A549 (cell line): ENCODE results near the gene EXOC2. TPM values are rescaled to one million over a fixed set of nuclear protein-coding genes. Genes with fewer than 3 reads are reported as not detected.
A peak's percentile ranks its signal among the peaks of the same experiment; 100 is the strongest.

Source experiments
- ATAC-seq, 2 experiments: fragments of 200-7000 bp in 1 of 2; fragments of >200 bp in 1 of 2; cut with Nextera tagmentation in 1 of 2; cut with Tn5 transposase in 1 of 2; 3 replicates each; pipeline versions ENCODE4 v1.8.0 to v1.9.1; 2018 to 2020; ENCODE audit warnings: mild to moderate bottlenecking in 1 of 2, moderate library complexity in 1 of 2
- CTCF ChIA-PET: fragments of 300-600 bp; sonication (Branson Sonifier 250); formaldehyde crosslinking; extraction: SDS; loops from one replicate; lab custom pipeline; 2021; ENCODE audit warnings: antibody characterized with exemption, inconsistent platforms; lab: Yijun Ruan, JAX
- POLR2A ChIA-PET: fragments of 350-600 bp; formaldehyde crosslinking; extraction: SDS; loops from one replicate; lab custom pipeline; 2021; ENCODE audit warnings: antibody characterized with exemption, inconsistent platforms; lab: Yijun Ruan, JAX
- DNase-seq, 2 experiments: peaks; one replicate each; pipeline versions ENCODE4 v3.0.0 to v3.0.0-alpha.2; 2011 to 2016; ENCODE audit warnings: low read depth in 1 of 2, low spot score in 1 of 2
- FAIRE-seq: peaks from 2 replicates; lab custom pipeline; 2011; peaks lifted over from hg19 to GRCh38; lab: Jason Lieb, UNC
- H3K27ac ChIP-seq, 2 experiments: fragments of >200 bp; sonication (Bioruptor Twin); formaldehyde crosslinking; 3 replicates each; pipeline ENCODE4 v1.5.1; 2016 to 2017
- H3K4me1 ChIP-seq: fragments of >200 bp; sonication (Bioruptor Twin); formaldehyde crosslinking; 3 replicates; pipeline ENCODE4 v1.6.1; 2016
- H3K4me2 ChIP-seq: fragments of >200 bp; sonication (Bioruptor Twin); formaldehyde crosslinking; 3 replicates; pipeline ENCODE4 v1.6.1; 2016
- H3K4me3 ChIP-seq: fragments of >200 bp; sonication (Bioruptor Twin); formaldehyde crosslinking; 3 replicates; pipeline ENCODE4 v1.5.1; 2016
- H3K9me3 ChIP-seq: fragments of >200 bp; sonication (Bioruptor Twin); formaldehyde crosslinking; 3 replicates; pipeline ENCODE4 v1.6.1; 2016
- ATOH8 ChIP-seq: fragments of 250-450 bp; sonication (Bioruptor Pico); IDR thresholded peaks from 2 replicates; pipeline ENCODE4 v1.5.0; 2020; ENCODE audit warnings: low read depth, mild to moderate bottlenecking, moderate library complexity
- BHLHE40 ChIP-seq: IDR thresholded peaks from 2 replicates; pipeline ENCODE4 v1.6.1; 2012; ENCODE audit warnings: low read depth, low read length, inconsistent platforms
- CEBPB ChIP-seq, 2 experiments: fragments of >200 bp in 1 of 2; sonication (Bioruptor Twin) in 1 of 2; formaldehyde crosslinking in 1 of 2; IDR thresholded peaks; 2 replicates each; pipeline ENCODE4 v1.6.1; 2012 to 2016
- CHD2 ChIP-seq: fragments of 150-350 bp; IDR thresholded peaks from 2 replicates; pipeline ENCODE4 v1.6.1; 2014; ENCODE audit warnings: low read length; ENCODE audit not compliant: partially characterized antibody
- CHD4 ChIP-seq: fragments of 200-600 bp; sonication (generic); IDR thresholded peaks from 2 replicates; pipeline ENCODE4 v1.6.1; 2016; ENCODE audit warnings: antibody characterized with exemption, mild to moderate bottlenecking, borderline replicate concordance
- E2F6 ChIP-seq: IDR thresholded peaks from 2 replicates; pipeline ENCODE4 v1.6.1; 2012; ENCODE audit warnings: low read depth, borderline replicate concordance
- EP300 ChIP-seq, 2 experiments: fragments of >200 bp; sonication (Bioruptor Twin); formaldehyde crosslinking; IDR thresholded peaks; 2 replicates in 1 of 2; 3 replicates in 1 of 2; pipeline ENCODE4 v1.6.1; 2016 to 2017
- FOXS1 ChIP-seq: fragments of 250-450 bp; sonication (Bioruptor Pico); IDR thresholded peaks from 2 replicates; pipeline ENCODE4 v1.5.0; 2020; ENCODE audit warnings: mild to moderate bottlenecking, moderate library complexity
- HDAC2 ChIP-seq: fragments of 200-600 bp; sonication (generic); IDR thresholded peaks from 2 replicates; pipeline ENCODE4 v1.6.1; 2016
- HOXB13 ChIP-seq: fragments of 250-450 bp; sonication (Bioruptor Pico); IDR thresholded peaks from 2 replicates; pipeline ENCODE4 v1.5.0; 2020; ENCODE audit warnings: low read depth, mild to moderate bottlenecking, moderate library complexity
- HOXB5 ChIP-seq: fragments of 250-450 bp; sonication (Bioruptor Pico); IDR thresholded peaks from 2 replicates; pipeline ENCODE4 v1.5.0; 2020; ENCODE audit warnings: mild to moderate bottlenecking, moderate library complexity
- JUN ChIP-seq, 2 experiments: fragments of >200 bp; sonication (Bioruptor Twin); formaldehyde crosslinking; IDR thresholded peaks; 2 replicates in 1 of 2; 3 replicates in 1 of 2; pipeline ENCODE4 v1.6.1; 2016 to 2017
- JUNB ChIP-seq: fragments of >200 bp; sonication (Bioruptor Twin); formaldehyde crosslinking; IDR thresholded peaks from 2 replicates; pipeline ENCODE4 v1.6.1; 2016
- KDM1A ChIP-seq: fragments of 200-600 bp; sonication (generic); IDR thresholded peaks from 2 replicates; pipeline ENCODE4 v1.6.1; 2016; ENCODE audit warnings: low read depth, mild to moderate bottlenecking
- MYC ChIP-seq: IDR thresholded peaks from 2 replicates; pipeline ENCODE4 v1.6.1; 2012; ENCODE audit warnings: mild to moderate bottlenecking, inconsistent platforms, low read length, improper control_type of control experiment, borderline replicate concordance
- NR3C1 ChIP-seq: fragments of >200 bp; sonication (Bioruptor Twin); formaldehyde crosslinking; IDR thresholded peaks from 3 replicates; pipeline ENCODE4 v1.6.1; 2017
- RARB ChIP-seq: fragments of 250-450 bp; sonication (Bioruptor Pico); IDR thresholded peaks from 2 replicates; pipeline ENCODE4 v1.8.0; 2021; ENCODE audit warnings: mild to moderate bottlenecking, moderate library complexity
- SREBF2 ChIP-seq: fragments of 450-650 bp; IDR thresholded peaks from 2 replicates; pipeline ENCODE4 v1.6.1; 2014; ENCODE audit warnings: mild to moderate bottlenecking, moderate library complexity
- USF2 ChIP-seq: fragments of 450-650 bp; IDR thresholded peaks from 2 replicates; pipeline ENCODE4 v1.6.1; 2014; ENCODE audit warnings: antibody characterized with exemption
- ZC3H11A ChIP-seq: fragments of 450-650 bp; IDR thresholded peaks from 2 replicates; pipeline ENCODE4 v1.6.1; 2014; ENCODE audit warnings: antibody characterized with exemption, mild to moderate bottlenecking
- ZFP36 ChIP-seq: fragments of 450-650 bp; IDR thresholded peaks from 2 replicates; pipeline ENCODE4 v1.6.1; 2014; ENCODE audit warnings: borderline replicate concordance; ENCODE audit not compliant: partially characterized antibody
- ZNF302 ChIP-seq: fragments of 250-450 bp; sonication (Bioruptor Pico); IDR thresholded peaks from 2 replicates; pipeline ENCODE4 v1.9.0; 2021; ENCODE audit warnings: inconsistent platforms, mild to moderate bottlenecking, moderate library complexity
- WGBS: methylation state at CpG from one replicate; pipeline ENCODE4 v1.1.6; 2017; ENCODE audit errors: missing lambda C conversion rate; 5-methylcytosine and 5-hydroxymethylcytosine counted together
- polyA plus RNA-seq, 4 experiments: library from polyadenylated mRNA; depleted of rRNA in 3 of 4; stranded (reverse); fragments of >200 nt; fragmentation: RNase III in 1 of 4; extraction: RNeasy Plus Mini Kit Qiagen cat#74134 plus additional on column Dnase treatment in 1 of 4; gene quantifications; 2 replicates in 3 of 4; 3 replicates in 1 of 4; pipeline ENCODE4 v1.2.3, GENCODE V29; 2011 to 2017
- TF ChIP-seq, protein P1 (sequence below): fragments of >200 bp; sonication (Bioruptor Twin); formaldehyde crosslinking; IDR thresholded peaks from 3 replicates; pipeline ENCODE4 v1.5.1; 2016
- TF ChIP-seq, protein P2 (sequence below): IDR thresholded peaks from 2 replicates; pipeline ENCODE4 v1.6.1; 2012
- TF ChIP-seq, protein P3 (sequence below): fragments of >200 bp; sonication (Bioruptor Twin); formaldehyde crosslinking; IDR thresholded peaks from 2 replicates; pipeline ENCODE4 v1.6.1; 2016
- TF ChIP-seq, protein P4 (sequence below): fragments of 200-600 bp; sonication (generic); IDR thresholded peaks from 2 replicates; pipeline ENCODE4 v1.6.1; 2016; ENCODE audit warnings: antibody characterized with exemption, mild to moderate bottlenecking, moderate library complexity

EXOC2 gene
- polyA plus RNA-seq, 2 of the 4 experiments (the other 2 are of a cell fraction): 13.3 to 22.9 TPM

GRCh38 chr6:436308-437036 is 256.5 kb downstream of the EXOC2 start:
- H3K4me2 ChIP-seq: 0 out of 3 replicates have a peak overlapping the region, but pooled peaks have one; percentile 18

GRCh38 chr6:435441-436307 is 257.3 kb downstream of the EXOC2 start:
- Histone ChIP-seq H3K9me3 (no peaks in the 10 kb centered on the region), H3K4me1 (peaks cover 9% of the 10 kb centered on the region; the same call in 2 of the 3 replicates), H3K4me2 (0 out of 3 replicates have a peak overlapping the region, but pooled peaks have one; percentile 18), H3K4me3 (no peak overlapping the region), H3K27ac (peak overlapping the region in 1 of 2 experiments; percentile 53; a peak in 2 of 6 replicates)
- ATAC-seq (no peak), FAIRE-seq (no peak), DNase-seq (no peak)
- ChIA-PET POLR2A (no interaction called here), CTCF (interaction anchor here (1.0 to 1.7 kb wide), 2 partner anchors 10 to 14 kb away, joined by 3 read pairs; no protein-coding TSS in a partner anchor)
- WGBS: 77% methylated on average over 5 of the region's 50 CpGs
- TF ChIP-seq JUN (IDR thresholded peaks at IDR 0.05) (no peak), BHLHE40 (no peak), EP300 (IDR thresholded peaks at IDR 0.05) (no peak), FOXS1 (CRISPR knock-in tag) (no peak), NR3C1 (no peak), CEBPB (IDR thresholded peaks at IDR 0.05) (no peak), HOXB13 (CRISPR knock-in tag) (no peak), RARB (no peak), HOXB5 (CRISPR knock-in tag) (no peak), CHD4 (no peak), USF2 (no peak), CHD2 (no peak)
- TF ChIP-seq, protein P1, sequence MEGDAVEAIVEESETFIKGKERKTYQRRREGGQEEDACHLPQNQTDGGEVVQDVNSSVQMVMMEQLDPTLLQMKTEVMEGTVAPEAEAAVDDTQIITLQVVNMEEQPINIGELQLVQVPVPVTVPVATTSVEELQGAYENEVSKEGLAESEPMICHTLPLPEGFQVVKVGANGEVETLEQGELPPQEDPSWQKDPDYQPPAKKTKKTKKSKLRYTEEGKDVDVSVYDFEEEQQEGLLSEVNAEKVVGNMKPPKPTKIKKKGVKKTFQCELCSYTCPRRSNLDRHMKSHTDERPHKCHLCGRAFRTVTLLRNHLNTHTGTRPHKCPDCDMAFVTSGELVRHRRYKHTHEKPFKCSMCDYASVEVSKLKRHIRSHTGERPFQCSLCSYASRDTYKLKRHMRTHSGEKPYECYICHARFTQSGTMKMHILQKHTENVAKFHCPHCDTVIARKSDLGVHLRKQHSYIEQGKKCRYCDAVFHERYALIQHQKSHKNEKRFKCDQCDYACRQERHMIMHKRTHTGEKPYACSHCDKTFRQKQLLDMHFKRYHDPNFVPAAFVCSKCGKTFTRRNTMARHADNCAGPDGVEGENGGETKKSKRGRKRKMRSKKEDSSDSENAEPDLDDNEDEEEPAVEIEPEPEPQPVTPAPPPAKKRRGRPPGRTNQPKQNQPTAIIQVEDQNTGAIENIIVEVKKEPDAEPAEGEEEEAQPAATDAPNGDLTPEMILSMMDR: no peak
- TF ChIP-seq, protein P2, sequence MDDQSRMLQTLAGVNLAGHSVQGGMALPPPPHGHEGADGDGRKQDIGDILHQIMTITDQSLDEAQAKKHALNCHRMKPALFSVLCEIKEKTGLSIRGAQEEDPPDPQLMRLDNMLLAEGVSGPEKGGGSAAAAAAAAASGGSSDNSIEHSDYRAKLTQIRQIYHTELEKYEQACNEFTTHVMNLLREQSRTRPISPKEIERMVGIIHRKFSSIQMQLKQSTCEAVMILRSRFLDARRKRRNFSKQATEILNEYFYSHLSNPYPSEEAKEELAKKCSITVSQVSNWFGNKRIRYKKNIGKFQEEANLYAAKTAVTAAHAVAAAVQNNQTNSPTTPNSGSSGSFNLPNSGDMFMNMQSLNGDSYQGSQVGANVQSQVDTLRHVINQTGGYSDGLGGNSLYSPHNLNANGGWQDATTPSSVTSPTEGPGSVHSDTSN: no peak
- TF ChIP-seq, protein P3, sequence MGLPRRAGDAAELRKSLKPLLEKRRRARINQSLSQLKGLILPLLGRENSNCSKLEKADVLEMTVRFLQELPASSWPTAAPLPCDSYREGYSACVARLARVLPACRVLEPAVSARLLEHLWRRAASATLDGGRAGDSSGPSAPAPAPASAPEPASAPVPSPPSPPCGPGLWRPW: no peak
- TF ChIP-seq, protein P4, sequence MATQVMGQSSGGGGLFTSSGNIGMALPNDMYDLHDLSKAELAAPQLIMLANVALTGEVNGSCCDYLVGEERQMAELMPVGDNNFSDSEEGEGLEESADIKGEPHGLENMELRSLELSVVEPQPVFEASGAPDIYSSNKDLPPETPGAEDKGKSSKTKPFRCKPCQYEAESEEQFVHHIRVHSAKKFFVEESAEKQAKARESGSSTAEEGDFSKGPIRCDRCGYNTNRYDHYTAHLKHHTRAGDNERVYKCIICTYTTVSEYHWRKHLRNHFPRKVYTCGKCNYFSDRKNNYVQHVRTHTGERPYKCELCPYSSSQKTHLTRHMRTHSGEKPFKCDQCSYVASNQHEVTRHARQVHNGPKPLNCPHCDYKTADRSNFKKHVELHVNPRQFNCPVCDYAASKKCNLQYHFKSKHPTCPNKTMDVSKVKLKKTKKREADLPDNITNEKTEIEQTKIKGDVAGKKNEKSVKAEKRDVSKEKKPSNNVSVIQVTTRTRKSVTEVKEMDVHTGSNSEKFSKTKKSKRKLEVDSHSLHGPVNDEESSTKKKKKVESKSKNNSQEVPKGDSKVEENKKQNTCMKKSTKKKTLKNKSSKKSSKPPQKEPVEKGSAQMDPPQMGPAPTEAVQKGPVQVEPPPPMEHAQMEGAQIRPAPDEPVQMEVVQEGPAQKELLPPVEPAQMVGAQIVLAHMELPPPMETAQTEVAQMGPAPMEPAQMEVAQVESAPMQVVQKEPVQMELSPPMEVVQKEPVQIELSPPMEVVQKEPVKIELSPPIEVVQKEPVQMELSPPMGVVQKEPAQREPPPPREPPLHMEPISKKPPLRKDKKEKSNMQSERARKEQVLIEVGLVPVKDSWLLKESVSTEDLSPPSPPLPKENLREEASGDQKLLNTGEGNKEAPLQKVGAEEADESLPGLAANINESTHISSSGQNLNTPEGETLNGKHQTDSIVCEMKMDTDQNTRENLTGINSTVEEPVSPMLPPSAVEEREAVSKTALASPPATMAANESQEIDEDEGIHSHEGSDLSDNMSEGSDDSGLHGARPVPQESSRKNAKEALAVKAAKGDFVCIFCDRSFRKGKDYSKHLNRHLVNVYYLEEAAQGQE: no peak

More at GRCh38 chr6:436308-437036, 256.5 kb downstream of the EXOC2 start:
- Histone ChIP-seq H3K27ac (peak overlapping the region in 1 of 2 experiments; percentile 53; a peak in 2 of 6 replicates), H3K9me3 (no peaks in the 10 kb centered on the region), H3K4me3 (no peak overlapping the region), H3K4me1 (peaks cover 9% of the 10 kb centered on the region; the same call in 2 of the 3 replicates)
- no peak for DNase-seq
- POLR2A ChIA-PET: no interaction called here
- CTCF ChIA-PET: interaction anchor here (0.5 to 1.7 kb wide), 3 partner anchors 9 to 123 kb away, joined by 3 read pairs; no protein-coding TSS in a partner anchor
- no peak for FAIRE-seq
- TF ChIP-seq KDM1A: no peak
- no peak for TF ChIP-seq SREBF2
- no peak for TF ChIP-seq ZNF302 (CRISPR knock-in tag)
- TF ChIP-seq ZFP36: no peak
- TF ChIP-seq HDAC2: no peak
- TF ChIP-seq MYC: no peak
- TF ChIP-seq JUNB: no peak
- TF ChIP-seq, protein P3: no peak
- no peak for TF ChIP-seq ZC3H11A
- TF ChIP-seq ATOH8: no peak
- no peak for TF ChIP-seq E2F6
- 76% methylated on average over 11 of the region's 25 CpGs for WGBS
- ATAC-seq: peak; percentile 33 to 36; a peak in 4 of 6 replicates
